Right forelimb (tissue), 1 donor: Measurements from ENCODE around the gene PHF20.
"Not testable (repeated sequence)": the region's sequence is repeated elsewhere in the genome, so short reads cannot be mapped to it uniquely, and the experiment has no call there.

Experiments
- DNase-seq: peaks from one replicate; pipeline ENCODE4 v3.0.0-alpha.2; 2018

PHF20 gene

DNA sequence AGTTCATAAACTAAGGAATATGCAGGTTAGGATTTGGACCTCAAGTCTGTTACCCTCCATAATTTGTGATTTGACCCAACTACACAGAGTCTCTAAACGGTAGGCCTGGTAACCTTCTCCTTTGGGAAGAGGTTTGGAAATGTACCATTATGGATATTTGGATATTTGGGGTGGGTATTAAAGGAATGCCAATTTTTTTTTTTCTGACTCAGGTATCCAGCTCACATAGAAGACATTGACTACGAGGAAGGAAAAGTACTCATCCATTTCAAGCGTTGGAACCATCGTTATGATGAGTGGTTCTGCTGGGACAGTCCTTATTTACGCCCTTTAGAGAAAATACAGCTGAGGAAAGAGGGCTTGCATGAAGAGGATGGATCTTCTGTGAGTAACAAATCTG lies 70.5 kb downstream of the PHF20 start:
- no peak for DNase-seq

DNA sequence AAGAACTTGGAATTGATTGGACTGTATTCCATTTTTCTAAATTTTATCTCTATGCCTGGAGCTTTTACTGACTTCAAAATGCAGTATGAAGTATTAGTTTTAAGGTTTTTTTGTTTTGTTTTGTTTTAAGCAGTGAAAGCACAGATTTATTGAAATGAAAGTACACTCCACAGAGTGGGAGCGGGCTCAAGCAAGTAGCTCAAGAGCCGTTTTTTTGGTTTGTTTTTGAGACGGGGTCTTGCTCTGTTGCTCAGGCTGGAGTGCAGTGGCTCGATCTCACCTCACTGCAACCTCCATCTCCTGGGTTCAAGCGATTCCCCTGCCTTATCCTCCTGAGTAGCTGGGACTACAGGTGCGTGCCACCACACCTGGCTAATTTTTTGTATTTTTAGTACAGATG lies 72.1 kb downstream of the PHF20 start:
- not testable (repeated sequence) for DNase-seq

DNA sequence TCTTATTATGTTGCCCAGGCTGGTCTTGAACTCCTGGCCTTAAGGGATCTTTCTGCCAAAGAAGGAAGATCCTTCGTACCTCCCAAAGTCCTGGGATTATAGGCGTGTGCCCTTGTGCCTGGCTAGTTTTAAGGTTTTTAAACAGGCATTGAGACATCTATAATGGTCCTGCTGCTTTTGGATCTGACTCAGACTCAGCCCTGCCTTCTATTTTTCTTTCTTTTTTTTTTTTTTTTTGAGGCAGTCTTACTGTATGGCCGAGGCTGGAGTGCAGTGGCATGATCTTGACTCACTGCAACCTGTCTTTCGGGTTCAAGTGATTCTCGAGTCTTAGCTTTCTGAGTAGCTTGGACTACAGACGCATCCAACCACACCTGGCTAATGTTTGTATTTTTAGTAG lies 73.7 kb downstream of the PHF20 start:
- DNase-seq: no peak

DNA sequence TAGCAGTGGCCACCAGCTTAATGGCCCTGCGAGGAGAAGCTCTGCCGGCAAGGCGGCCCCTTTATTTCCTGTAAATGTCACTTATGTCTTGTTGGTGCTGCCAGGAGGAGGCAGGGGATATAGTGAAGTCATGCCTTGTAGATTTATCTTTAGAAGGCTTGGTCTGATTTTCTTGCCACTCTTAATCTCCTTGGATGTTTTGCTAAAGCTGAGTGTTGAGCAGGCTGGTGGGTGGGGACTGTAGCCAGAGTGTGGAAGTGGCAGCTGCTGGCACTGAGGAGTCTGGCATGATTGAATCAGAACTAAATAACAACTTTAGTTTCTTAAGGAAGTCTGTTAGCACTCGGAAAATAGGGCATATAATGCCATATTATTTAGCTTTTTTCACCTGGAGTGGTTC lies 77.9 kb downstream of the PHF20 start:
- DNase-seq: no peak

DNA sequence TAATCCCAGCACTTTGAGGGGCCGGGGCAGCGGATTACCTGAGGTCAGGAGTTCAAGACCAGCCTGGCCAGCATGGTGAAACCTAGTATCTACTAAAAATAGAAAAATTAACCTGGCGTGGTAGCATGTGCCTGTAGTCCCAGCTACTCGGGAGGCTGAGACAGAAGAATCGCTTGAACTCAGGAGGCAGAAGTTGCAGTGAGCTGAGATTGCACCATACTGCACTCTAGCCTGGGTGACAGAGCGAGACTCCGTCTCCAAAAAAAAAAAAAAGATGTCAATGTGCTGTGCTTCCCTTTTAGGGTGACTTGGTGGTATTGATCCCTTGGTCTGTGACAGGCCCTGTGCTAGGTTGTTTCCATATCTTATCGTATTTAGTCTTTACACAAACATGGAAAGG lies 79.8 kb downstream of the PHF20 start:
- DNase-seq: not testable (repeated sequence)

DNA sequence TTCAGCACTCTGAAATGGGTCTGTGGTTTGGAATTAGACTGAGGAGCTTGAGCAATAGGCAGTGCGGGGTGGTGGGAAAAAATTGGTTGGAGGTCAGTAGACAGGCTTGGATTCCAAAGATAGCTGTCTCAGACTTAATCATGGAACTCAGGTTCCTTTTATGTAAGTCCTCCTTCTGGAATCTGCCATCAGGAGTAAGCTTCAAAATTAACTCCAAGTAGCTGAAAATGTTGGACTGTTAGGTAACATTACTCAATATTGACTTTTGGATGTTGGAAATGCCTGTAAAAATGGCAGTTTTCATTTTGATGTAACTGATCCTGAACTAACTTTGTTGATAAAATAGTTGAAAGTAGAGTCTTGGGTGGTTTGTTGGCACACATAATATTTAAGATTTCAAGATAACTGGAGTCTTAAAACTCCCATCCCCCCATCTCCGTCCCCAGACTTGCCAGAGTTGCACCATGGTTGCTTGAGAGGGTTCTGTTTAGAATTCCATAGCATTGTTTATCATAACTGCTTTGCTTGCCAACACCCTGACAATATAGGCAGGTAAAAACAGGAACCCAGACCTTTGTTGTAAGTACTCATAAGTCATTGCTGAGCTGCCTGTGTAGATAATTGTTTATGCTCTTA lies 83.0 kb downstream of the PHF20 start:
- no peak for DNase-seq

GRCh38 chr20:35855641-35856040 lies 83.8 kb downstream of the PHF20 start:
- not testable (repeated sequence) for DNase-seq

GRCh38 chr20:35856866-35857265 lies 85.1 kb downstream of the PHF20 start:
- DNase-seq: no peak

DNA sequence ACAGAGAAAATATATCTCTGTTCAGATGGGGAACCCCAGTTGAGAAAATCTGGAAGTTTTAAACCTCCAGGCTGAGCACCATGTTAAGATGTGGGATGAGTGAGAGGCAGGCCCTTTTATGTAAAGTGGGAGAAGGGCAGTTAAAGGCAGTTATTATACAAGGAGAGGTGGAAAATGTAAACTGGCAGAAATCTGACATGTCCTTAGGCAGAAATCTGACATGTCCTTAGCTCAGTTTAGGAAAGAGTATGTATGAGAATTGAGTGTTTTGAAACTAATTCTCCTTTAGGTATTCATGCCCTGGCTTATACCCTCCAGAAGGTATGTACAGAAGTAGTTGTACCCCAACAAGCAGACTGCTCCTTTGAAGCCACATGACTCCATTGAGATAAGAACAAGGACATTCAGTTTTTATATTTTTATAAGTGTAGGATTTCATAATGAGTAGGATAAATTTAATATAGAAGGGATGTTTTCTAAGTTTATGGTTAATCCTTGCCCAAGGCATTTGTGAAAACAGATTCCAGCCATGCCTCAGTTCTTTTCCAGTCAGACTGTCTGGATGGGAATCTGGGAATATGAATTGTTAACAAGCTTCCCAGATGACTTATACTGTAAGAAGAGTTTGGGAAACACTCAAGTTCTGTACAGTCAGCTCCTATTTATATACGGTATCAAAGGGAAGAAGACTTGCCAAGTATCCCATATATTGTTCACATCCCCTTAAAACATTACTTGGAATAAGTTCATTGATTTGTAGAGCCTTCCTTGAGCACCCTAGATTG lies 94.8 kb downstream of the PHF20 start:
- no peak for DNase-seq

GRCh38 chr20:35870541-35871258 lies 98.9 kb downstream of the PHF20 start:
- DNase-seq: no peak

DNA sequence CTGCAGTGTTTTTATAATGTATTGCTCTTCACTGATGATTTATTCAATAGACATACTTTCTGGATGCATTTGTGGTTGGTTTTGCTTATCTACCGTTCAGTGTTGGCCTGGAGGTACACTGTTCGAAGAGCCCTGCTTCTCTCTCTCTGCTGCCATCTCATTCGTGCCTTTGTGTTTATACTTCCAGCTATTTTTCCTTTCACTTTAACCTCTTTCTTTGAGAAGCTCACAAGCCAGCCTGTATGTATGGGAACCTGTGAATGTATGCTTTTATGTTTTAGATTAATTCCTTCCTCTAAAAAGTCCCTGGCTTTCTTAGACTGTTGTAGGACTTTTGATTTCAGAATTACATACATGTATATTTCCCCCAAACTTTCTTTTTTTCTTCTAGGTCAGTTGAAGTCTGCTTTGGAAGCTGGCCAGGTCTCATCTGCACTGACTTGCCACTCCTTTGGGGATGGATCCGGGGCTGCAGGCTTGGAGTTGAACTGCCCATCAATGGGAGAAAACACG lies 99.5 kb downstream of the PHF20 start:
- DNase-seq: no peak

- no peak for DNase-seq
Observed at GRCh38 chr20:35876033-35876320, 104.2 kb downstream of the PHF20 start.

GRCh38 chr20:35877611-35878010 lies 105.8 kb downstream of the PHF20 start:
- no peak for DNase-seq

DNA sequence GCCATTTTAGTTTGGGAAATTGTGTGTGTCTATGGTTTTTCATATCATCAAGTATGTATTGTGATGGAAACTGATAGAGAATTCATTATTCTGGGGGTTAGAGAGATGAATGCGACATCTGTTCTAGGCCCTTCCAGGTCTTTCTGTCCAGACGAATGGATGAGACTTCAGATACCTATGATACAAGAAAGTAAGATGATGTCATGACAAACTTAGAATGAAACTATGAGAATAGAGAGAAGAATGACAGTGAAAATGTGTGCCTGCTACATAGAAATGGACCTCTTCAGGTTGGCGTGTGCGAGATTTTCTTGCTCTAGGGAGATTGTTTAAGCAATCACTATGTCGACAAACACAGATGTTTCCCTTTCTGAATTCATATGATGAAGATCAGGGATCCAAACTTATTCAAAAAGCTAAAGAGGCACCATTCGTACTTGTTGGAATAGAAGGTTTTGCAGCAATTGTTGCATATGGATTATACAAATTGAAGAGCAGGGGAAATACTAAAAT lies 106.4 kb downstream of the PHF20 start:
- DNase-seq: no peak

- no peak for DNase-seq
Observed at GRCh38 chr20:35881676-35882075, 109.9 kb downstream of the PHF20 start.

DNA sequence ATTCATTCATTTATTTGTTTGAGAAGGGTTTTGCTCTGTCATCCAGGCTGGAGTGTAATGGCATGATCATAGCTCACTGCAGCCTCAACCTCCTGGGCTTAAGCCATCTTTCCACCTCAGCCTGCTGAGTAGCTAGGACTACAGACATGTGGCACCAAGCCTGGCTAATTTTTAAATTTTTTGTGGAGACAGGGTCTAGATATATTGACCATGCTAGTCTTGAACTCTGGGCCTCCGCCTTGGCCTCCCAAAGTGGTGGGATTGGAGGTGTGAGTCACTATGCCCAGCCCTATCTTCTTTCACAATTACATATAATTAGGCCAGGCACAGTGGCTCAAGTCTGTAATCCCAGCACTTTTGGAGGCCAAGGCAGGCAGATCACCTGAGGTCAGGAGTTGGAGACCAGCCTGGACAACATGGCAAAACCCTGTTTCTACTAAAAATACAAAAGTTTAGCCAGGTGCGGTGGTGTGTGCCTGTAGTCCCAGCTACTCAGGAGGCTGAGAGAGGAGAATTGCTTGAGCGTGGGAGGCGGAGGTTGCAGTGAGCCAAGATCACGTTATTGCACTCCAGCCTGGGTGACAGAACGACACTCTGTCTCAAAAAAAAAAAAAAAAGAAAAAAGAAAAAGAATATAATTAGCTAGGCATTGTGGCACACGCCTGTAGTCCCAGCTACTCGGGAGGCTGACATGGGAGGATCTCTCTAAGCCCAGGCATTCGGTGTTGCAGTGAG lies 110.8 kb downstream of the PHF20 start:
- DNase-seq: not testable (repeated sequence)

DNA sequence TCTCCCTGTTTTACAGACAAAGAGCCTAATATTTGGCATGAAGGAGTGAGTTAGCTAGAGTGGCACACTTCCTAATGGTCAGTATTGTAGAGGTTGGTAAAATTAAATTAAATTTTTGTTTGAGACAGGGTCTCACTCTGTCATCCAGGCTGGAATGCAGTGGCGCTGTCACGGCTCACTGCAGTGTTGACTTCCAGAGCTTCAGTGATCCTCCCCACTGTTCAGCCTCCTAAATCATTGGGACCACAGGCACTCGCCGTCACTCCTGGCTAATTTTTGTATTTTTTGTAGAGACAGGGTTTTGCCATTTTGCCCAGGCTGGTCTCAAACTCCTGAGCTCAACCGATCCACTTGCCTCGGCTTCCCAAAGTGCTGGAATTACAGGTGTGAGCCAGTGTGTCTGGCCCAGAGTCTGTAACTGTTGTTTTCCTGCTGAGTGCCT lies 111.5 kb downstream of the PHF20 start:
- DNase-seq: no peak

DNA sequence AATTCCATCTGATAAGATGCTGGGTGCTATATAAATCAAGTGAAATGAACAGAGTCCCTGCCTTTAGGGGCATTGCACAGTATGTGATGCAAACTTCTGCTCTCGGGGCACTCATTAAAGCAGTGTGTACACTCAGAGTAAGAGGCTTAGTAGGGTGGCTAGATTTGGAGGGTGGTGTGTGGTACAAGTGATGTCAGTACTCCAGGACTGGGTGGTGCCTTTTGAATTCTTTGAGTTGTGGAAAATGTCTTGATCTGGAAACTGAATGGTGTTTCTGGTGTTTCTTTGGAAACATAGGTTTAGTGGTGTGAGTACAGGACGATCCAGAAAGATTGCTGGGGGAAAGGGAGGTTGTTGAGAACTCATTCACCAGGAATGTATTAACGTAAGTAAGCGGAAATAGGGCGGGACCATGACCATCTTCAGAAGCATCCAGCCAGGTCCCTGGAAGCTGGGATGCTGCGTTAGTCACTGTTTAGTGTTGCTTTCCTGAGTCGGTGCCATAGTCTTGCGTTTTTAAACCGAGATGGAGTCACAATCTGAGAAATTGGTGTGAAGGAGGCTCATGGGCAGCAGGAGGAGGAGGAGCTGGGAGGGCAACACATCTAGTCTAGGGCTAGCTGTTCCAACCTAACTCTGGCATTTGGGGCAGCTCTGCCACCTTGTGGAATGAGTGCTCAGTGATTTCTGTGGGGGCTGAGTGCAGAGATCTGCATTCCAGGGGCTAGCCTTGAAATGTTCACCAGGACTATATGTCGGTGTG lies 112.1 kb downstream of the PHF20 start:
- DNase-seq: peak; percentile 68

DNA sequence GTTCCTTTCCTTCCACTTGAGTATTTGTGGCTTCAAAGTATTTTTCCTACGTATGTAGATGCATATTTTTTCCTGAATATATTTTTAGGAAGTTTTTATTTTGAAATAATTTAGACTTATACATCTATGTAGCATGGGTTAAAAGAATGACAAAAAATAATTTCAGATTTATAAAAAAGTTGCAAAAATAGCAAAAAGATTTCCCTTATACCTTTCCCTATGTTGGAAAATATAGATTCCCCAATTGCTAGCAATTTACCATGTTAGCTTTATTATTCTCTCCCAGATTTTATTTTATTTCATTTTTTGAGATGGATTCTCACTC lies 112.7 kb downstream of the PHF20 start:
- DNase-seq: no peak

DNA sequence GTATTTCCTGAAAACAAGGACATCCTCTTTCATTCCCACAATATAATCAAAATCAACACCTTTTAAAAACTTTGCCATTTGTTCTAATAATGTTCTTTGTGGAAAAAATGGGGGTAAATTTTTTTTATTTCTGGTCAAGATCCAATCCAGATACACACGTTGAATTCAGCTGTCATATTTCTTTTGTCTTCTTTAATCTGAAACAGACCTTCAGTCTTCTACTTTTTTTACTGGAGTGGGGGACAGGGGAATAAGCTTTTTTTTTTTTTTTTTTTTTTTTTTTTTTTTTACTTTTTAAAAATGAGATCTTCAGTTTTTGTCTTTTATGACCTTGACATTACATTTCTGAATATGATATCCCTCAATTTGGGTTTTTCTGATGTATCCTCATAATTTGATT lies 113.4 kb downstream of the PHF20 start:
- no peak for DNase-seq

DNA sequence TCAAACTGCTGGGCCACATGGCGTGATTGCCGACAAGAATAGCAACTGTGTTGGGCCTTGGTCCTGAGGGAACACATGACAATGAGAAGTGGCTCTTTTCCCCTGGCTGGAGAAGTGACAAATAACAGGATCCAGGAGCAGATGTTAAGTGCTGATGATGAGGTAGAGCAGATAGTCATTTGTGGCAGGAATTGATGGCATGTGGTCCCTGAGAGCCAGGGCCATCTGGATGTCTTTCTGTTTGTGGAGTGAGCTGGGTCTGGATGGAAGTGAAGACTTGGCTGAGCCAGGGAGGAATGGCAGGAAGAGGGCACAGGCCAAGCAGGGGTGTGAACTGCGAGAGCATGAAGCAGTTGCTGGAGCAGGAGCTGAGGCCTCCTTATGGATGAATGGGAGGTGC lies 114.7 kb downstream of the PHF20 start:
- DNase-seq: no peak

- no peak for DNase-seq
Observed at GRCh38 chr20:35887393-35888064, 115.7 kb downstream of the PHF20 start.
